ENCODE data around the gene CDH4. TPM values are rescaled to one million over a fixed set of nuclear protein-coding genes. Genes with fewer than 3 reads are reported as not detected.

Gene CDH4
- total RNA-seq, 1 donor from 2014 or later = under 0.01 TPM

DNA sequence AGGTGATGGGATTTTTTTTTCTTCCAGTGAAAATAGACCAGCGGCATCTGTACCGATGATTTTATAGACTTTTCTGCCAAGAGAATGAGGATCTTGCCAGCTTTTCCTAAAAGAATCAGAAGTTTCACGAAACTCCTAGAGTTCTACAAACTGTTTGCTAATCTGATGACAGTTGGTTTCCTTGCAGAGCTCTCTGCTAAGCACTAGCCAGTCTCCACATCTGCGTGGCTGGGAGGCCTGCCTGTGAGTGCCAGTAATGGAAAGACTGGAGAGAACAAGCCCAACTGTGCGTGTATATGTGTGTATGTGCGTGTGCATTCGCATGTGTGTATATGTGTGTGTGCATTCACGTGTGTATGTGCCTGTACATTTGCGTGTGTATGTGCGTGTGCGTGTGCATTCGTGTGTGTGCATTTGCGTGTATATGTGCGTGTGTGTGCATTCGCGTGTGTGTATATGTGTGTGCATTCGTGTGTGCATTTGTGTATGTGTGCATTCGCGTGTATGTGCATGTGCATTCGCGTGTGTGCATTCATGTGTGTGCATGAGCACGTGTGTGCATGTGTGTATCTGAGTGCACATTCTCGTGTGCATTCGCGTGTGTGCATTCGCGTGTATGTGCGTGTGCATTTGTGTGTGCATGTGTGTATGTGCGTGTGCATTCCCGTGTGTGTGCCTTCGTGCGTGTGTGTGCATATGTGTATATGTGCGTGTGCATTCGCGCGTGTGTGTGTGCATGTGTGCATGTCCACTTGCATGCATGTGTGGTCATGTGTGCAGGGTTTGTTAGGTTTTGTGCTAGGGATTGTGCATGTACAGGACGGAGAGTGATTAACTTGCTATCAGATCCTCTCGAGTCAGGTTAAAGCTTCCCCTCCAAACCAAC lies 434.2 kb downstream of the CDH4 start:
- DNase-seq (ENCODE audit: low read depth in 2 of 2) = no peak

DNA sequence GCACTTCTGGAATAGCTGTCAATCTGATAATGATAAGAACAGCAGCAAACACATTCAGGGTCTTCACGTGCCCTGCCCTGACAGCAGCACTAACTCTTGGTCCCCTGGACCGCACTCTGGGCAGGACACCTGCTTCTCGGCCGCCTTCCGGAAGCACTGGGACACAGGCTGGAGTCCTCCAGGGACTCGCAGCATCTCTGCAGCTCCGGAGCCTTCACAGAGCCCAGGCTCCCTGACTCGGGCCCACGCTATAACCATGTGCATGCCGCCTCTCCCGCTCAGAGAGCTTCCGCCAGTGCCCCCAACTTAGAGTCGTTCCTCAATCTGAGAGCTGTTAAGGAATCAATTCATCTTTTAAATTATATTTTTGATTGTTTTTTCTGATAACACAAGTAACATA lies 436.4 kb downstream of the CDH4 start:
- DNase-seq (ENCODE audit: low read depth in 2 of 2) = no peak

DNA sequence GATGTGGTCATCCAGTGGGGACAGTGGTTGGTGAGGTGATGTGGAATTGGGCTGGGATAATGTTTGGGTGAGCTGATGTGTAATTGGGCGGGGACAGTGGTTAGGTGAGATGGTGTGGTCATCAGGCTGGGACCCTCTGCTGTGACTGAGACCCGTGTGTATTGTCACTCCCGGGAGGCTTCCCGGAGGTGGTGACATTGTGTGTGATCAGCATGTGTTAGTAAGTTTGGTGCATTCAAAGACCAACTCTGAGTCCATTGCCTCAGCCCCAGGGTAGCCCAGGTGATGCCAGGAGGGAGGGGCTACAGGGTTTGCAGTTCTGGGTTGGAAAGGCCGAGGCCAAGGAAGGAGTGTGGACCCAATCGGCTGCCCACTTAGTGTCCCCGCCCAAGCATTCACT lies 438.1 kb downstream of the CDH4 start:
- DNase-seq (ENCODE audit: low read depth in 2 of 2) = no peak

DNA sequence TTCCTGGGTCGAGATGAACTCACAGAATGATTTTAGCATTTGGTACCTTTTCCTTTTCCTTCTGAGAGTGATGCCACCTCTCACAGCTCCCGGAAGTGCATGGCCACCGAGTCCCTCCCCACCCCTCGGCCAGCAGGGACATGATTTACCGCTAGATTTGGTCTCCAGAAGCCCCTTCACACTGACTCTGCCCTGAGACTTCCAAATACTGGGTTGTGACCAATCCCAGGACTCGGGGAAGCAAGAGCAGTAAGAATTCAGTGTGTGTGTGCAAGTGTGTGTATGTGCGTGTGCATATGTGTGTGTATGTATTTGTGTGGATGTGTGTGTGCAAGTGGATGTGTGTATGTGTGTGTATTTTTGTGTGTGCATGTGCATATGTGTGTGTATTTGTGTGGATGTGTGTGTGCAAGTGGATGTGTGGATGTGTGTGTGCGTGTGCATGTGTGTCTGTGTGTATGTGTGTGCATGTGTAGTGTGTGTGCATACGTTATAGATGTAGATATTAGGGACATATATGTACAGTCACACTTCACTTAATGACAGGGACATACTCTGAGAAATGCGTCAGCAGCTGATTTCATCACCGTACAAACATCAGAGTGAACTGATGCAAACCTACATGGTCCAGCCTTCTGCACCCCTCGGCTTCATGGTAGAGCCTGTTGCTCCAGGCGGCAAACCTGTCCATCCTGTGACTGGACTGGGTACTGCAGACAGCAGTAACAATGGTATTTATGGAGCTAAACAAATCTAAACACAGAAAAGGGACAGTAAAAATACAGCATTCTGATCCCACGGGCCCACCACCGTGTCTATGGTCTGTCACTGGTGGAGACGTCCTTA lies 439.2 kb downstream of the CDH4 start:
- no peak for DNase-seq (ENCODE audit: low read depth in 2 of 2)

DNA sequence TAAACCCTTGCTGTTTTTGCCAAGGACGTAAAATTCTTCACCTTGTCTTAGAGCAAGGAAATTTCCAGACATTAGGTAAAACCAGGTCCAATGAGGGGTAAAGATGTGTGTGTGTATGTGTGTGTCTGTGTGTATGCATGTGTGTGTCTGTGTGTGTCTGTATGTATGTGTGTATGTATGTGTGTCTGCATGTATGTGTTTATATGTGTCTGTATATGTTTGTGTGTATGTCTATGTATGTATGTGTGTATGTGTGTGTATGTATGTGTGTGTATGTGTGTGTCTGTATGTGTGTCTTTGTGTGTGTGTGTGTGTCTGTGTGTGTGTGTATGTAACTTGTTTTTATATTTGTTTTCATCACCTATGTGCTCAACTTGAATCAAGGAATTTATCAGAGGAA lies 439.9 kb downstream of the CDH4 start:
- DNase-seq (ENCODE audit: low read depth in 2 of 2) = no peak

DNA sequence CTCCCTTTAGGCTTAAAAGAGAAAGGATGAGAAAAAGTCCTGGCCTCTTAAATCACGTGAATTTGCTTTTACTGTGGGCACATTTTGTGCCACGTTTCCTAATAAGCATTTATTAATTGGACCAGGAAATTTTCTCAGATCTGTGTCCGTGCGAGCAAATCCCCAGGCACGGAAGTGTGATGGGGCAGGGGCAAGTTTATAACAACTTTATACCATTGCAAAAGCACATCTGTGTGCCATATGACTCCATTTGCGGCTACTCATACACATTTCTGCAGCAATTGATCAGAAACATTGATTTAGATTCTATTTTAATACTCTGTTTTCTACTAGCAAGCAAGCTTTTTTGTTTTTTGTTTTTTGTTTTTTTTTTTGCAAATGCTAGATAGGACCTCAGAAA lies 440.4 kb downstream of the CDH4 start:
- DNase-seq (ENCODE audit: low read depth in 2 of 2) = no peak

DNA sequence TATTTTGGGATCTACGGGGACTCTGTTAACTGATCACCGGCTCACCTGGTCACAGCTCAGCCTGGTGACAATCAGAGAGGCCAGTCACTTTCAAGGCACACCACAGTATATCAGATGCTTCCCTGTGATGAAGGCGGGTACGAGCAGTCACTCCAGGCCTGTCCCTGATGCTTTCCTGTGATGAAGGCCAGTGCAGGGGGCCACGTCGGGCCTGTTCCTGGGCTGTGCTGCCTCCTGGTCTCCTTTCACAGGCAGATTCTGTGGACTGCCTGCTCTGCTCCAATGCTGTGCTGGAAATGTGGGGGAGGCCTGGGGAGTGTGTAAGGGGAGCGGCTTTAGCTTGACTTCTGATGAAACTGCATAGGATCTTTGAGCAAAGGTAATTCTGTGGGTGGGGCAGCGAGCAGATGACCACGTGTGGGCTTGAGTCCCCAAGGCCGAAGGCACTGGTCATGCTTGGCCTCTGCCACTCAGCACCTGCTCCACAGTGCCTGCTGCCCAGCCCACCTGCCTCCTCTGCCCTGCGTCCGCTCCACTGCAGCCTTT lies 441.1 kb downstream of the CDH4 start:
- no peak for DNase-seq (ENCODE audit: low read depth in 2 of 2)

DNA sequence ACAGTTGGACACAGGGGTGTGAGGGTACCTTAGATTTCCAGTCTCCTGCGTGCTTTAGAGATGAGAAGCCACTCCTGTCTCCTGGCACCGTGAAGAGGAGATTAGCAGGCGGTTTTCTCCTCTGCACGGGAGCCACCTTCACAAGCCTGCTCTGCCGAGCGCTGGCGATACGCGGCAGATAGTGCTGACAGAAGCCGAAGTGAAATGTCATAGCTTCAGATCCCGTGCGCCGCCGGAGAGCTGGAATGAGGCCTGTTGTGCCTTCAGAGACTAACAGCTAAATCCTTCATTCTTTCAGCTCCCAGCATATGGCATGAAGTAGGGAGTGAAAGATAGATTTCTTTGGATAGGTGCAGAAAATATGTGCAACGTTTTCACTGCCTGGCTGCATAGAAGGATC lies 442.6 kb downstream of the CDH4 start:
- no peak for DNase-seq (ENCODE audit: low read depth in 2 of 2)

DNA sequence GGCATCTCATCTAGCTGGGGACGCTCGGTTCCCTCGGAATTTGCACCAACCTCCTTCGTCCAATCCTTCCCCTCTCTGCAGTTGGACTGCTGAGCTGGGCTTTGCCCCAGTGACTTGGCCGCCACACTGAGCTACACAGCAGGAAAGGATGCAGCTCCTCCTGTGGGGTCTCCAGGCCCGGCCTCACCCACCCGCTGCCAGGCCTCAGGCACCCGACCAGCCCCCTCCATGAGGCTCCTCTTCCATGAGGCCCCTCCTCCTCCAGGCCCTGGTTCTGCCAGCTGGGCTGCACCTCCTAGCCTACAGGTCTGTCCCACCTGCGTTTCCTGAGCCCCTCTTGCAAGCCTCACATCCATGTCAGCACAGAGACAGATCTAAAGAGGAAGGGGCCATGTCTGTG lies 443.7 kb downstream of the CDH4 start:
- no peak for DNase-seq (ENCODE audit: low read depth in 2 of 2)

DNA sequence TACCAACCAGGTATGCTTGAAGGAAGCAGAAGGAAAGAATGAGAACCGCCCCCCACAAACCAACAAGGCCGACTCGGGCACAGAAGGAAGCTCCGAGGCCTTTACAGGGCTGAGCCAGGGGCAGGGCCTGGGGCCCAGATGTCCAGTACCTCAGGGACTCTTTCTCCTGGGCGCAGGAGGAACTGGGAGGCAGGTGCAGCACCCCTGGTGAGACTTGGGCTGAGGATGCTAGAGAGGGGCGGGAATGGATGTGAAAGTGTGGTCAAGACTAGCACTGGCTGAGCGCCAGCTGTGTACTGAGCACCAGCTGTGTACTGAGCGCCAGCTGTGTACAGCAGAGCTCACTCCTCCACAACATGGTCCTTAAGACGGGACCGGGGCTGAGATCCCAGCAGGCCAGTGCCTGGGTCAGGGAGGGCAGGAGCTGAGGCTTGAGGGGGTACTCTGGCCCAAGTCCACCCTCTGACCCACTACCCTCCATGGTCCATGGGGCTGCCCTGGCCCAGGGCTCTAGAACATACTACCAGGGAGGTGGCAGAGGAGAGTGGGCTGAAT lies 444.2 kb downstream of the CDH4 start:
- no peak for DNase-seq (ENCODE audit: low read depth in 2 of 2)

DNA sequence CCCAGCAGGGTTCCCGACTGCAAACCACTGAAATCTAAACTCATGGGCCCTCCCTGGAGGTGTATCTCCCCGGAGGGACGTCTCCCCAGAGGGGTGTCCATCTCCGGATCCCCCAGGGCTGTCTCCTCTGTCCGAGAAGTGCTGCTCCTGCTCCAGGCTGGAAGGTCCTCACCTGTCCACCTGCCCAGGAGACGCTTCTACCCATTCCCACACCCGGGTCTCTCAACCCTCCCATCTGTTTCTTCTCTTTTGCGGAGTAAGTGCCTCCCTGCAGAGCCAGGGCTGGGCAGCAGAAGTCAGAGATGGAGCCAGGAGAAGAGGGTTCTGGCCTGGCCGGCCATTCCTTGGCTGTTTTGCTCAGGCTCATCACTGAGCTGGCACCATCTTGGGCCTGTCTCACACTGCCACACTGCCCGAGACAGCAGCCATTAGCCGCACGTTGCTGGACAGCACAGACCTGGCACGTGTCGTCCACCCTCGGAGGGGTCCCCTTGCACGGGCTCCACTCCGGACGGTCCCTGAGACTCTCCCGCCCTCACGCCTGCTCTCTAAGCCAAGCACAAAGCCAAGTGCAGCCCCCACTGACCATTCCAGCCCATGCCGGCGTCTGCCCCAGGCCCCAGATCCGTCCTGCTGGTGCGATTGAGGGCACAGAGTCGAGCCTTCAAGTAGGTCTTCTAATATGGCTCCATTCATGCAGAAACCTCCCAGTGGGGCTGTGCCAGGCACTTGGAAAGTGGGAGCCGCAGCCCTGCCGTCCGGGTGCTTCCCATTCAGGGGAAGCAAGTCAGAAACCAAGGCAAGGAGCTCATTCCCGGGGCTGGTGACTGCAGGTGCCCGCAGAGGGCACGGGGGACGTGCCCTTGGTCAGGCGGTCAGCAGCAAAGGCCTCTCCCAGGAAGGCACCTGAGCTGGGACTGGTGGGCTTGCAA lies 445.9 kb downstream of the CDH4 start:
- no peak for DNase-seq (ENCODE audit: low read depth in 2 of 2)

DNA sequence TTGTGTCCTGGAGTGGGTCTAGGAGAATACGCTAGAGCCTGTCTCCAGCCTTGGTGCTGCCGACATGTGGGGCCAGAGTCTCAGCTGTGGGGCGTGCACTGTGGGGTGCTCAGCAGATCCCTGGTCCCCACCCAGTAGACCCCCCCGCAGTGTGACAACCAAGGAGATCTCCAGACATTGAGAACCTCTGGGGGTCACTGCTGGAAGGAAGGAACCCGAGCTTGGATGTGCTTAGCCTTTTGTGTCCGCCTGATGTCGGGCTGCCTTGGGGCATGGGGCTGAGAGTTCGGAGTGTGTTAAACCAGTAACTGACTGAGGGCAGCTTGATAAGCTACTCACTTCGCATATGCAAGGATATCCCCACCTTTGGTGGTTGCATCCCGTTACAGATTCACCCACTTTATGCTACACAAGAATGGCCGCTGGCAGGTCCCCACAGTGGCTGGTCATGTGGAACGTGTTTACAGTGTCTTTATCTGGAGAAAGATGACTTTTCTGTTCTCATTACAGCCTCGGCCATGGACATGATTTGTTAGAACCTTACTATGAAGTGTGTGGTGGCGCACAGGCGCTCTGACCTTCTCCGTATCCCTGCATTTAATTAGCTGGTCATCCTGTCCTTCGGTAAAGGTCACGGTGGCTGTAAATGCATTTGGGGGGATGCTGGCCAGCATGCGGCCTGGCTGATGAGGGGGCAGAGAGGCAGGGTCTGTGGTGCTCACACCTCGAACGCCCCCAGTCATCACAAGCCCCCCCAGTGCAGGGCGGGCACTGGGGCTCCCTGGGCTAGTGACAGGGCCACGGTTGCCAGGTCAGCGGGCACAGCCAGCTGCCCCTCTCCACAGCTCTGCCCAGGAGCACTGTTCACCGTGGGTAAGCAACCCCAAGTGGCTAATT lies 446.8 kb downstream of the CDH4 start:
- DNase-seq (ENCODE audit: low read depth in 2 of 2) = no peak

DNA sequence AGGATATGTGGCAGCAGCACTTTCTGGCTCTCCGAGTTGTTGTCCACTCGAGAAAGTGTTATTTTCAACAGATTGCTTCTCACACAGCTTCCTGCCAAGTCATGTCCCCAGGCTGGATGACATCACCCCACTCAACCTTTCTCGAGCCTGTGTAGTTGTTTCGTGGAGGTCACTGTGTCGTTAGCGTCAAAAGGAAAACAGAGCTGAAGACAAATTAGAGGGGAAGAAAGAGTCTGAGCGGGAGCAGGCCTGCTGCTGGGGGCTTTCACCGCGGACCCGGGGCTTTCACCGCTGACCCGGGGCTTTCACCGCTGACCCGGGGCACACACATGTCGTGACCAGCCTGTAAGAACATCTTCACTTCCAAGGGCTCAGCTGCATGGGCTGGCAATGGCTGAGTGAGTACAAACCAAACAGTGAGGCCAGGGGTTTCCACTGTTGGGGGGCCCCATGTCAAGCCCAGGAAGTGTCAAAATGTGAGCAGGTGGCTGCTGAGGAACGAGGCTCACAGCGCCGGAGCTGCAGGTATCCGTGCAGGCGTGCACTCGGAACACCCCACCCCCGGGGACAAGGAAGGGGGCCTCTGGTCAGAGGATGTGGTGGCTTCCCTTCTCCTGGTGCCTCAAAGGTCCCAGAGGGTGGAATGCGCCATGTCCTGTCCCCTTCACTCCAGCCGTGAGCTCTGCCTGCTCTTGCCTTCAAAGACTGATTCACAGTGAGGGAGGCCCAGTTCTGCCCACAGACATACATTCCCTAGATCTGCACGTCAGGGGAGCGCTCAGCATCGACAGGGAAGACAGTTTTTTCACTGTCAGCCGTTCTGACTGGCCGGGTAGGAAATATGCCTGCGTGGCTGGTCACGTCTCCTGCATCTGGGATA lies 447.7 kb downstream of the CDH4 start:
- no peak for DNase-seq (ENCODE audit: low read depth in 2 of 2)

DNA sequence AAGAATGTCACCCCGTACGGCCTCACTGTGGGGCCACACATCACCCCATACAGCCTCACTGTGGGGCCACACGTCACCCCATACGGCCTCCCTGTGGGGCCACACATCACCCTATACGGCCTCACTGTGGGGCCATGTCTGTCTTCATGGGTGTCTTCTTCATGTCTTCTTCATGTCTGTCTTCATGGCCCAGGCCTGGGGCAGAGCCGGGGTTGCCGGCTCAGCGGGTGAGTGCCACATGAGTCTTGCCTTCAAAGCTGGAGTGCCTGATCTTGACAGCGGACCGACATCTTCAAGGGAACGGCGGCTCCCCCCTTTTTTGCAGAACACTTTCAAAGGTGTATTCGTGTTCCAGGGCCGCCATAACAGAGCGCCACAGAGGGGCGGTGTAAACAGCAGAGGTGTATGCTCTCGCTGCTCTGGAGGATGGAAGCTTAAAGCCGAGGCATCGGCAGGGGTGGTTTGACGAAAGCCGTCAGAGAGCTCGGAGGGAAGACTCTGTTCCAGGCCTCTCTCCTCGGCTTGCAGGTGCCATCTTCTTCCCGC lies 448.6 kb downstream of the CDH4 start:
- no peak for DNase-seq (ENCODE audit: low read depth in 2 of 2)

DNA sequence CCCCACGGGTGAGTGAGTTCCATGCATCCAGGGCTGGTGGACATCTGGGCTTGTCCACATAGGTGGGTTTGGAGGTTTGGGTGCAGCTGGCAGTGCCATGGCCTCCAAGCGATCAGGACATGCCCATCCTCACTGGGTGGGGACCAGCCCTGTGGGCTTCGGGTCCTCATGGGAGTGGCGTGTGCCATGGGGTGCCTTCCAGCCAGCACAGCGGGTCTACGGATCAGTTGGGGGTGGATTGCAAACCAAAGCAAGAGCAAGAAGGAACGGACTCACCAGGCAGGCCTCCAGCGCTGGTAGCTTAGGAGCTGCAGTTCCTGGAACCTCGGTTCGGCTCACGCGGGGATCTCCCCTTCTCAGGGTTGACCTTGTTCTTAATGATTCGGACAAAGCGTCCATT lies 449.3 kb downstream of the CDH4 start:
- no peak for DNase-seq (ENCODE audit: low read depth in 2 of 2)

DNA sequence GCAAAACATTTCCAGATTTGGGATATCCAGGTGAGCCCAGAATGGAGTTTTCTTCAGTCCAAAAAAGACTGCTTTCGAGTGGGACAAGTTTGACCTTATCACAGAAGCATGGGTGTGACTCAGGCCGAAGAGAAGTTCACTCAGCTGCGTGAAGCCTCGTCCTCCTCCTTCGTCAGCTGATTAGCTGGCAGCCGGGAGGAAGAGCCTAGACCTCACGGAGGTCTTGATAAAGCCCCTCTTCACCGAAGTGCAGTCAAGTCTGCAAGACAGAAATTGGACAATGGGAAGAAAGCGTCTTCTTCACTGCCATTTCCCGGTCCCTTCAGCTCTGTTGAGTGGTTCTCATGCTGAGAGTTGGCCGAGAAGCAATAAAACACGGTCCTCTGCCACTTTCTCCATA lies 449.7 kb downstream of the CDH4 start:
- no peak for DNase-seq (ENCODE audit: low read depth in 2 of 2)

DNA sequence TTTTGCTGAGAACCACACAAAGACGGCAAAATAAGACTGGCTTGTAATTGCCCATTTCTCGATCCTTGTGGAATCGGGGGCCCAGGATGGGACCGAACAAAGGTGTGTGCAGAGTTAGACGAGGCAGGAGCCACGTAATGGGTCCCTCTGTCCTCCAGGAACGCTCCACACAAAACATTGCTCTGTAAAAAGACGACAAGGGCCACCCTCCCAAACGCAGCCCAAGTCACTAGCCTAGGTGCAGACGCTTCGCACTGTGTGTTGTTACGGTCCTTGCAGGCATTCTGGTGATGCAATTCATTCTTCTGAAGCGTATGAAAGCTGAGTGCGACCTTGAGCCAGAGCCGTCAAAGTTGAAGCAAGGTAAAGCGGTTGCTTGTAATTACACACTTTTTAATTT lies 450.2 kb downstream of the CDH4 start:
- no peak for DNase-seq (ENCODE audit: low read depth in 2 of 2)

DNA sequence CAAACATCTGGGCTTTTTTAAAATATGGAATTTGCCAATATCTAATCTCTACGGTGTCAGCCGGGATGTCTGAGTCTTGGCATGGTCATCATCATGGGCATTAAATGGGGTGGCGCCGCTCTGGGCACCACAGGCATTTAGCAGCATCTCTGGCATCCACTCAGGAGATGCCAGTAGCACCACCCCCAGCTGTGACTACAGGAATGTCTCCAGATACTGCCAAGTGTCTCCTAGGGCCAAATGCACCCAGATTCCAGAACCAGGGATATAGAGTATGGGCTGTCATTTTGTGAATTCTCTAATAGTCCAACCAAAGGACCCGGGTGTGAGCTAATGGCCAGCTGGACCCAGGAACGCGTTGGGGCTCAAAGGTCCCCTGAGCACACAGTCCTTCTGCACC lies 452.6 kb downstream of the CDH4 start:
- no peak for DNase-seq (ENCODE audit: low read depth in 2 of 2)
